WTC11 (cell line): ENCODE measurements around the gene RYR2. TPM values are rescaled to one million over a fixed set of nuclear protein-coding genes. Genes with fewer than 3 reads are reported as not detected.

ENCODE experiments used
- ATAC-seq: fragments of 200-7000 bp; cut with Tn5 transposase; 2 replicates; pipeline ENCODE4 v1.10.0; 2021; ENCODE audit warnings: mild to moderate bottlenecking, moderate library complexity
- CTCF ChIA-PET: fragments of 300-600 bp; sonication (Branson Sonifier 250); formaldehyde crosslinking; loops from one replicate; lab custom pipeline; 2021; ENCODE audit warnings: antibody characterized with exemption; lab: Charles Lee
- POLR2A ChIA-PET: fragments of 350-600 bp; sonication (Branson Sonifier 250); formaldehyde crosslinking; loops from one replicate; lab custom pipeline; 2021; ENCODE audit warnings: antibody characterized with exemption; lab: Charles Lee
- DNase-seq: peaks from one replicate; pipeline ENCODE4 v3.0.0; 2021; ENCODE audit warnings: low spot score
- H3K27ac Mint-ChIP-seq: 2 replicates; pipeline ENCODE4 v1.8.0; 2021; ENCODE audit warnings: mixed read lengths
- H3K27me3 Mint-ChIP-seq: 2 replicates; pipeline ENCODE4 v1.8.0; 2021; ENCODE audit warnings: low read depth, mild to moderate bottlenecking, moderate library complexity, mixed read lengths
- H3K36me3 Mint-ChIP-seq: 2 replicates; pipeline ENCODE4 v1.8.0; 2021; ENCODE audit warnings: mixed read lengths
- H3K4me1 Mint-ChIP-seq: 2 replicates; pipeline ENCODE4 v1.8.0; 2022; ENCODE audit warnings: mixed read lengths
- H3K4me3 Mint-ChIP-seq: 2 replicates; pipeline ENCODE4 v1.8.0; 2021; ENCODE audit warnings: mild to moderate bottlenecking, moderate library complexity, mixed read lengths
- H3K9me3 Mint-ChIP-seq: 2 replicates; pipeline ENCODE4 v1.8.0; 2021; ENCODE audit warnings: mixed read lengths
- ATF1 ChIP-seq: sonication (generic); formaldehyde crosslinking; IDR thresholded peaks from 2 replicates; pipeline ENCODE4 v1.8.1; 2023; ENCODE audit warnings: mild to moderate bottlenecking, moderate library complexity, missing genetic modification reagents
- CBFB ChIP-seq: sonication (generic); formaldehyde crosslinking; IDR thresholded peaks from 2 replicates; pipeline ENCODE4 v1.8.1; 2022; ENCODE audit warnings: mild to moderate bottlenecking, low read depth, missing genetic modification reagents
- CREB1 ChIP-seq: sonication (generic); formaldehyde crosslinking; IDR thresholded peaks from 2 replicates; pipeline ENCODE4 v1.8.0; 2023; ENCODE audit warnings: mild to moderate bottlenecking, missing genetic modification reagents
- ELF4 ChIP-seq: sonication (generic); formaldehyde crosslinking; IDR thresholded peaks from 2 replicates; pipeline ENCODE4 v1.8.1; 2022; ENCODE audit warnings: low read depth, mild to moderate bottlenecking, moderate library complexity, missing genetic modification reagents
- GTF2I ChIP-seq: fragments of 250-450 bp; sonication (Bioruptor Pico); conservative IDR thresholded peaks from 2 replicates; pipeline ENCODE4 v1.4.0; 2021; ENCODE audit warnings: mild to moderate bottlenecking
- IRF2 ChIP-seq: sonication (generic); formaldehyde crosslinking; IDR thresholded peaks from 2 replicates; pipeline ENCODE4 v1.8.0; 2022; ENCODE audit warnings: low read depth, missing genetic modification reagents, borderline replicate concordance
- JUN ChIP-seq: sonication (generic); formaldehyde crosslinking; IDR thresholded peaks from 2 replicates; pipeline ENCODE4 v1.8.0; 2023; ENCODE audit warnings: mild to moderate bottlenecking, missing genetic modification reagents
- NFATC4 ChIP-seq: fragments of 250-450 bp; sonication (Bioruptor Pico); IDR thresholded peaks from 2 replicates; pipeline ENCODE4 v1.9.0; 2021; ENCODE audit warnings: mild to moderate bottlenecking
- NFYB ChIP-seq: sonication (generic); formaldehyde crosslinking; conservative IDR thresholded peaks from 2 replicates; pipeline ENCODE4 v1.8.0; 2022; ENCODE audit warnings: low read depth, missing genetic modification reagents
- NR3C1 ChIP-seq: sonication (generic); formaldehyde crosslinking; conservative IDR thresholded peaks from 2 replicates; pipeline ENCODE4 v1.8.1; 2023; ENCODE audit warnings: low read depth, mild to moderate bottlenecking, missing genetic modification reagents
- PREB ChIP-seq: sonication (generic); formaldehyde crosslinking; IDR thresholded peaks from 2 replicates; pipeline ENCODE4 v1.8.1; 2022; ENCODE audit warnings: mild to moderate bottlenecking, missing genetic modification reagents, moderate library complexity, borderline replicate concordance
- PRRX2 ChIP-seq: fragments of 250-450 bp; sonication (Bioruptor Pico); IDR thresholded peaks from 2 replicates; pipeline ENCODE4 v1.8.0; 2021; ENCODE audit warnings: mild to moderate bottlenecking
- RELA ChIP-seq: sonication (generic); formaldehyde crosslinking; IDR thresholded peaks from 2 replicates; pipeline ENCODE4 v1.8.1; 2022; ENCODE audit warnings: missing genetic modification reagents, mild to moderate bottlenecking, borderline replicate concordance
- SOX15 ChIP-seq: fragments of 250-450 bp; sonication (Bioruptor Pico); IDR thresholded peaks from 2 replicates; pipeline ENCODE4 v1.9.0; 2021; ENCODE audit warnings: mild to moderate bottlenecking
- TEAD1 ChIP-seq: sonication (generic); formaldehyde crosslinking; IDR thresholded peaks from 2 replicates; pipeline ENCODE4 v1.8.0; 2022; ENCODE audit warnings: mild to moderate bottlenecking, missing genetic modification reagents
- TEAD4 ChIP-seq: sonication (generic); formaldehyde crosslinking; IDR thresholded peaks from 2 replicates; pipeline ENCODE4 v1.8.0; 2022; ENCODE audit warnings: mild to moderate bottlenecking, missing genetic modification reagents
- ZNF138 ChIP-seq: sonication (generic); formaldehyde crosslinking; conservative IDR thresholded peaks from 2 replicates; pipeline ENCODE4 v1.8.1; 2022; ENCODE audit warnings: mild to moderate bottlenecking, moderate library complexity, missing genetic modification reagents
- ZNF219 ChIP-seq: sonication (generic); formaldehyde crosslinking; IDR thresholded peaks from 2 replicates; pipeline ENCODE4 v1.8.0; 2023; ENCODE audit warnings: missing genetic modification reagents, mild to moderate bottlenecking, borderline replicate concordance
- ZNF263 ChIP-seq: sonication (generic); formaldehyde crosslinking; IDR thresholded peaks from 2 replicates; pipeline ENCODE4 v1.8.1; 2022; ENCODE audit warnings: low read depth, mild to moderate bottlenecking, moderate library complexity, missing genetic modification reagents
- ZNF423 ChIP-seq: fragments of 250-450 bp; sonication (Bioruptor Pico); IDR thresholded peaks from 2 replicates; pipeline ENCODE4 v2.1.2; 2022; ENCODE audit warnings: mild to moderate bottlenecking, moderate library complexity
- ZNF671 ChIP-seq: fragments of 250-450 bp; sonication (Bioruptor Pico); IDR thresholded peaks from 2 replicates; pipeline ENCODE4 v1.8.0; 2021; ENCODE audit warnings: mild to moderate bottlenecking
- total RNA-seq: library from RNA; stranded (reverse); gene quantifications from 3 replicates; pipeline ENCODE4 v1.2.3, GENCODE V29; 2021
- TF ChIP-seq, protein P1 (sequence below): sonication (generic); formaldehyde crosslinking; IDR thresholded peaks from 2 replicates; pipeline ENCODE4 v1.8.1; 2023; ENCODE audit warnings: mild to moderate bottlenecking, missing genetic modification reagents
- TF ChIP-seq, protein P2 (sequence below): fragments of 250-450 bp; sonication (Bioruptor Pico); IDR thresholded peaks from 2 replicates; pipeline ENCODE4 v1.8.0; 2021; ENCODE audit warnings: mild to moderate bottlenecking
- TF ChIP-seq, protein P3 (sequence below): sonication (generic); formaldehyde crosslinking; IDR thresholded peaks from 2 replicates; pipeline ENCODE4 v1.8.1; 2022; ENCODE audit warnings: missing genetic modification reagents, borderline replicate concordance
- TF ChIP-seq, protein P4 (sequence below): sonication (generic); formaldehyde crosslinking; IDR thresholded peaks from 2 replicates; pipeline ENCODE4 v1.8.0; 2022; ENCODE audit warnings: mild to moderate bottlenecking, missing genetic modification reagents
- TF ChIP-seq, protein P5 (sequence below): fragments of 250-450 bp; sonication (Bioruptor Pico); IDR thresholded peaks from 2 replicates; pipeline ENCODE4 v1.9.0; 2021; ENCODE audit warnings: moderate library complexity, mild to moderate bottlenecking, inconsistent platforms, borderline replicate concordance

Gene RYR2
- total RNA-seq, 1 experiment from 2014 or later: 7.9 TPM

DNA sequence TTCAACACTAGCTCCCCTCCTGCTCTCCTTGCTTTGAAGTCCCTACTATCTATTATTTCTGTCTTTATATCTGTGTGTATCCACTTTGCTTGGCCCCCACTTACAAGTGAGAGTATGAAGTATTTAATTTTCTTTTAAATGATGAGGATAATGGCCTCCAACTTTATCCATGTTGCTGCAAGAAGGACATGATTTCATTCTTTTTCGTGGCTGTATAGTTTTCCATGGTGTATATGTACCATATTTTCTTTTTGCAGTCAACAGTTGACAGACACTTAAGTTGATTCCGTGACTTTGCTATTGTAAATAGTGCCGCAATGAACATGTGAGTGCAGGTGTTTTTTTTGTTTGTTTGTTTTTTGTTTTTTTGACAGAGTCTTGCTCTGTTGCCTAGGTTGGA lies 483.1 kb downstream of the RYR2 start:
- DNase-seq: no peak
- H3K9me3 Mint-ChIP-seq: peaks cover 11% of the 10 kb centered on the region
- H3K27ac Mint-ChIP-seq: no peak overlapping the region
- H3K4me1 Mint-ChIP-seq: no peaks in the 10 kb centered on the region
- TF ChIP-seq, protein P1, sequence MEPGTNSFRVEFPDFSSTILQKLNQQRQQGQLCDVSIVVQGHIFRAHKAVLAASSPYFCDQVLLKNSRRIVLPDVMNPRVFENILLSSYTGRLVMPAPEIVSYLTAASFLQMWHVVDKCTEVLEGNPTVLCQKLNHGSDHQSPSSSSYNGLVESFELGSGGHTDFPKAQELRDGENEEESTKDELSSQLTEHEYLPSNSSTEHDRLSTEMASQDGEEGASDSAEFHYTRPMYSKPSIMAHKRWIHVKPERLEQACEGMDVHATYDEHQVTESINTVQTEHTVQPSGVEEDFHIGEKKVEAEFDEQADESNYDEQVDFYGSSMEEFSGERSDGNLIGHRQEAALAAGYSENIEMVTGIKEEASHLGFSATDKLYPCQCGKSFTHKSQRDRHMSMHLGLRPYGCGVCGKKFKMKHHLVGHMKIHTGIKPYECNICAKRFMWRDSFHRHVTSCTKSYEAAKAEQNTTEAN (CRISPR knock-in tag): no peak
- TF ChIP-seq JUN (no peak), NR3C1 (CRISPR knock-in tag) (no peak), ZNF263 (CRISPR knock-in tag) (no peak), PREB (CRISPR knock-in tag) (no peak), SOX15 (CRISPR knock-in tag) (no peak), PRRX2 (no peak), ZNF219 (no peak), ATF1 (CRISPR knock-in tag) (no peak), CREB1 (CRISPR knock-in tag) (no peak), TEAD1 (no peak), ELF4 (CRISPR knock-in tag) (no peak), NFYB (CRISPR knock-in tag) (no peak), ZNF671 (CRISPR knock-in tag) (no peak)
- TF ChIP-seq, protein P2, sequence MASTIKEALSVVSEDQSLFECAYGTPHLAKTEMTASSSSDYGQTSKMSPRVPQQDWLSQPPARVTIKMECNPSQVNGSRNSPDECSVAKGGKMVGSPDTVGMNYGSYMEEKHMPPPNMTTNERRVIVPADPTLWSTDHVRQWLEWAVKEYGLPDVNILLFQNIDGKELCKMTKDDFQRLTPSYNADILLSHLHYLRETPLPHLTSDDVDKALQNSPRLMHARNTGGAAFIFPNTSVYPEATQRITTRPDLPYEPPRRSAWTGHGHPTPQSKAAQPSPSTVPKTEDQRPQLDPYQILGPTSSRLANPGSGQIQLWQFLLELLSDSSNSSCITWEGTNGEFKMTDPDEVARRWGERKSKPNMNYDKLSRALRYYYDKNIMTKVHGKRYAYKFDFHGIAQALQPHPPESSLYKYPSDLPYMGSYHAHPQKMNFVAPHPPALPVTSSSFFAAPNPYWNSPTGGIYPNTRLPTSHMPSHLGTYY (CRISPR knock-in tag): no peak
- TF ChIP-seq, protein P3, sequence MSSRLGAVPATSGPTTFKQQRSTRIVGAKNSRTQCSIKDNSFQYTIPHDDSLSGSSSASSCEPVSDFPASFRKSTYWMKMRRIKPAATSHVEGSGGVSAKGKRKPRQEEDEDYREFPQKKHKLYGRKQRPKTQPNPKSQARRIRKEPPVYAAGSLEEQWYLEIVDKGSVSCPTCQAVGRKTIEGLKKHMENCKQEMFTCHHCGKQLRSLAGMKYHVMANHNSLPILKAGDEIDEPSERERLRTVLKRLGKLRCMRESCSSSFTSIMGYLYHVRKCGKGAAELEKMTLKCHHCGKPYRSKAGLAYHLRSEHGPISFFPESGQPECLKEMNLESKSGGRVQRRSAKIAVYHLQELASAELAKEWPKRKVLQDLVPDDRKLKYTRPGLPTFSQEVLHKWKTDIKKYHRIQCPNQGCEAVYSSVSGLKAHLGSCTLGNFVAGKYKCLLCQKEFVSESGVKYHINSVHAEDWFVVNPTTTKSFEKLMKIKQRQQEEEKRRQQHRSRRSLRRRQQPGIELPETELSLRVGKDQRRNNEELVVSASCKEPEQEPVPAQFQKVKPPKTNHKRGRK (CRISPR knock-in tag): no peak
- TF ChIP-seq, protein P4, sequence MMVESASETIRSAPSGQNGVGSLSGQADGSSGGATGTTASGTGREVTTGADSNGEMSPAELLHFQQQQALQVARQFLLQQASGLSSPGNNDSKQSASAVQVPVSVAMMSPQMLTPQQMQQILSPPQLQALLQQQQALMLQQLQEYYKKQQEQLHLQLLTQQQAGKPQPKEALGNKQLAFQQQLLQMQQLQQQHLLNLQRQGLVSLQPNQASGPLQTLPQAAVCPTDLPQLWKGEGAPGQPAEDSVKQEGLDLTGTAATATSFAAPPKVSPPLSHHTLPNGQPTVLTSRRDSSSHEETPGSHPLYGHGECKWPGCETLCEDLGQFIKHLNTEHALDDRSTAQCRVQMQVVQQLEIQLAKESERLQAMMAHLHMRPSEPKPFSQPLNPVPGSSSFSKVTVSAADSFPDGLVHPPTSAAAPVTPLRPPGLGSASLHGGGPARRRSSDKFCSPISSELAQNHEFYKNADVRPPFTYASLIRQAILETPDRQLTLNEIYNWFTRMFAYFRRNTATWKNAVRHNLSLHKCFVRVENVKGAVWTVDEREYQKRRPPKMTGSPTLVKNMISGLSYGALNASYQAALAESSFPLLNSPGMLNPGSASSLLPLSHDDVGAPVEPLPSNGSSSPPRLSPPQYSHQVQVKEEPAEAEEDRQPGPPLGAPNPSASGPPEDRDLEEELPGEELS (CRISPR knock-in tag): no peak
- TF ChIP-seq, all 79 proteins: peak for 0
- ATAC-seq: no peak
- H3K36me3 Mint-ChIP-seq: peaks cover 11% of the 10 kb centered on the region
- no peaks in the 10 kb centered on the region for H3K27me3 Mint-ChIP-seq
- POLR2A ChIA-PET: no interaction called here
- CTCF ChIA-PET: no interaction called here
- no peak overlapping the region for H3K4me3 Mint-ChIP-seq

- Mint-ChIP-seq H3K9me3 (peaks cover 11% of the 10 kb centered on the region), H3K36me3 (peaks cover 11% of the 10 kb centered on the region), H3K4me3 (no peak overlapping the region), H3K27me3 (no peaks in the 10 kb centered on the region), H3K4me1 (no peaks in the 10 kb centered on the region), H3K27ac (no peak overlapping the region)
- ChIA-PET POLR2A (no interaction called here), CTCF (no interaction called here)
- DNase-seq (no peak), ATAC-seq (no peak)
- TF ChIP-seq CREB1 (CRISPR knock-in tag) (no peak), CBFB (no peak), GTF2I (CRISPR knock-in tag) (no peak), RELA (CRISPR knock-in tag) (no peak), ZNF138 (CRISPR knock-in tag) (no peak), NFATC4 (CRISPR knock-in tag) (no peak), IRF2 (CRISPR knock-in tag) (no peak), ZNF423 (CRISPR knock-in tag) (no peak), ATF1 (CRISPR knock-in tag) (no peak), TEAD4 (no peak), JUN (no peak)
- TF ChIP-seq, protein P5, sequence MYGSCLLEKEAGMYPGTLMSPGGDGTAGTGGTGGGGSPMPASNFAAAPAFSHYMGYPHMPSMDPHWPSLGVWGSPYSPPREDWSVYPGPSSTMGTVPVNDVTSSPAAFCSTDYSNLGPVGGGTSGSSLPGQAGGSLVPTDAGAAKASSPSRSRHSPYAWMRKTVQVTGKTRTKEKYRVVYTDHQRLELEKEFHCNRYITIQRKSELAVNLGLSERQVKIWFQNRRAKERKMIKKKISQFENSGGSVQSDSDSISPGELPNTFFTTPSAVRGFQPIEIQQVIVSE (CRISPR knock-in tag): no peak
Measured at GRCh38 chr1:237527761-237528160, 485.8 kb downstream of the RYR2 start.
